Measurements from ENCODE around the gene SLC14A1. TPM values are rescaled to one million over a fixed set of nuclear protein-coding genes. Genes with fewer than 3 reads are reported as not detected.

Gene SLC14A1
- 4.6 and 4.8 TPM in 2 replicates for total RNA-seq (2014; rRNA removed; shearing (Covaris generic))

DNA sequence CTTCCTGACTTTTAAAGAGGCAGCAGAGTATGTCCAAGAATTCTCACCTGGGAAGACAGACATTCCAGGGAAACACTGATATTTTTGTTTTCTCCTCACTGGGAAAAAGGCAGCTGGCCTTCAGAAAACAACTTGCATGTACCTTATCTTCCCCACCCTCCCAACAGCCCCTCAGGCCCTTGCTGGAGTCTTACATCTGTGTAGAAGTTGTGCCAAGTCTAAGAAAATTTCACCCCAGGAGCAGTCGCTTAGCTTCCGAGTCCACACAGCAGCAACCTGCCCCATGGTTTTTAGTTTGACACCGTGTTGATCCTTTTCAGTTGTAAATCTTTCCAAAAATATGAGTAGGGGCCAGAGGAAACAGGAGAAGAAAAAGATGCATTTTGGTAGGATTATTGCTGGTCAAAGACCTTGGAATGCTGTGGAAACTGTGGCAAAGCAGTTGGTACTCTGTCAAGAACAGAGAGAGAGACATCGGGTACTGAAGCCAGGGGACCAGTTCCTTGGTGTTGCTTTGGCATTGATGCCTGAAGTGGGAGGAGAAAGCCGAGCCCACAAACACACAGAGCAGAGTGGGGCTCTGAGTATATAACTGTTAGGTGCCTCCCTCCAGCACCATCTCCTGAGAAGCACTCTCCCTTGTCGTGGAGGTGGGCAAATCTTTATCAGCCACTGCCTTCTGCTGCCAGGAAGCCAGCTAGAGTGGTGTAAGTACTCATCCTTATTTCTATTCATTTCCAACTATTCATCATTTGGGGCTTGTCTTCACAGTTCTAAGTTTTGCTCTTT is at the start of gene SLC14A1:
SLC14A1 (plus strand) TSS at position 615 of the 789 bp plus-strand sequence. CDS start 6,140 bp downstream, outside the sequence.
- DNase-seq (ENCODE audit: low read depth) = no peak

DNA sequence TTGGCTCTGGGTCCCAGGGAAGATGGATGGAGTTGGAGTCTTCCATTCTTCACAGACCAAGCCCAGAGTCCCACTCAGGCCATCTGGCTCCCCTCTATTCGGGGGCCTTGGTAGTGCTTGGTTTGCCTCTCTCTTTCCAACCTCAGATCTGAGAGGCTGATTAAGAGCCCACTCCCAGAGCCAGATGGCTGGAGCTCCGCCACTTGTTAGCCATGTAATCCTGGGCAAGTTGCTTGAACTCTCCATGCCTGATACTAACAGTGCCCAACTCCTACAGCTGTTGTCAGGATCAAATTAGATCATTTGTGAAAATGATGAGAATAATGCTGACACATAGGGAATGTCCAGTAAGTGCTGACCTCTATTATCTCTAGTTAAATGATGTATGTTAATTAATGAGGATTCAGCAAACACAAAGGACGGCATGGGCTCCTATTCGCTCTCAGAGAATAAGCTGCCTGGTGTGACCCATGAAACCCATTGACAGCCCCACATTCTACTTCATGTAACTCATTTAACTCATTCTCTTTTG is 46.6 kb upstream of the SLC14A1 start:
- no peak for DNase-seq (ENCODE audit: low read depth)

DNA sequence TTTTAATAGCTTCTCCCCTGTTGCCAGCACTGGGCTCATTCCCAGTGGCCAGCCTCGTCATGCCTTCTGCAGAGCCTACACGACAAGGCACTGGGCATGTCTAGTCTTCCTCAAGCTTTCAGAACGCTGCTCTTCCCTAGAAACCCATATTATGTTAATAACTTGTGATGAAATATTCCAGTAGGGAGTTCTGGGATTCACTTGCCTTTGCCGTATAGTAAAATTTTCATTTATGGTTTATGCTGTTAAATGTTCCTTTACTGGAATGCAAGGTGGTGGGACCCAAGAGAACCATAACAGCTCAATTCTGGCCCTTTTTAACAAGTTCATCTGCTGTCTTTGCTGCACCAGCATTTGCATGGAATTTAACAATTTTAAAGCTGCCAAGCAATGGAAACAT is 45.5 kb upstream of the SLC14A1 start:
- DNase-seq (ENCODE audit: low read depth) = no peak

DNA sequence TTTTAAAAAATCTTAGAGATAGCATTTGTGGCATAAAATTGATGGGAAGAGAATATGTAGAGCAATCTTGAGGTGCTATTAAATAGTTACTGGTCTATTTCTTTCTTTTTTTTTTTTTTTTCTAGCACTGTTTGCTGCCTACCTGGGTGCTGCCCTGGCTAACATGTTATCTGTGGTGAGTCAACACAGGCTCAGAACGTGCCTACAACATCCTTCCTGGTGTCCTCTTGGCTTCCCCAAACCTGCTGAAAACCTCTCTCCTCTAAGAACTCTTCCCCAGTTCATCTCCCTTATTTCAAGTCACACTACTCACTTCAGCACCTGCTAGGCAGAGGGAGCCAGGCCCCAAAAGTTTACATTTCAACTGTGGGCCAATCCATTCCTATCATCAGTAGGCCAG is 45.1 kb upstream of the SLC14A1 start:
- DNase-seq (ENCODE audit: low read depth) = no peak

DNA sequence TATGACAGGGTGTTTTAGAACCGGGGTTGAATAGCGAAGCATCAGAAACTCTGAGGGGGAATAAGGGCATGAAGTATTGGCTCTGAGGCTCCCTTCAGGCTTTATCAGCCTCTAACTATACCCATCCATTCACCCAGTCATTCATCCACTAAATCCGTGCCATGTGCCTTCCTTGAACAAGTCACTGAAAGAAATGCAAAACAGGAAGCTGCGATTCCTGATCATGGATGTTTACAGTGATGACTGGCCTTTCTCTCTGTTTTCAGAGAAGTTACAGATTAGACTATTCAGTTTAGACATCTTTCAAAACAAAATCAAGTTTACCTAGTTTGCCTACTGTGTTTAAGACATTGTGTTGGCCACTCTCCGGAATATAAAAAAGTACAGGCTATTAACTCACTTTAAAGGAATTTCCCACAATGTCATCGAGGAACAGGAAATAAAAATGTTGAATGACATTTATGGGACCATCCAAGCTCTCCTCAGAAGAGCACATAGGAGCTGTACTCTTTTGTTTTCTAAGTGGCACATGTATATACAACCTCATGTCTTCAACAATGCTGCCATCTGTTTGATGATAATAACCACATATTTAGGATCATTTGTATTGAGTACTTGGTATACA is 43.8 kb upstream of the SLC14A1 start:
- peak; percentile 43 for DNase-seq (ENCODE audit: low read depth)

DNA sequence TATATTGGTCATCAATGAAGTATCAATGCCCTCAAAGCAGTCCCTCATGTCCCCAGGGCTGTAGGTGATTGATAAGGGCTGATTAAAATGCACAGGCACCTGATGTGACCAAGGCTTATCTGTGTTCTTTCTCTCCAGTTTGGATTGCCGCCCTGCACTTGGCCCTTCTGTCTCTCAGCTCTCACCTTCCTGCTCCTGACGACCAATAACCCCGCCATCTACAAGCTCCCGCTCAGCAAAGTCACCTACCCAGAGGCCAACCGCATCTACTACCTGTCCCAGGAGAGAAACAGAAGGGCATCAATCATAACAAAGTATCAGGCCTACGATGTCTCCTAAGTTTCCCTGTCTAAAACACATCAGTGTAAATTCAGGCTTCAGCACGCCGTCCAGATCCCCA is 41.8 kb upstream of the SLC14A1 start:
- no peak for DNase-seq (ENCODE audit: low read depth)

DNA sequence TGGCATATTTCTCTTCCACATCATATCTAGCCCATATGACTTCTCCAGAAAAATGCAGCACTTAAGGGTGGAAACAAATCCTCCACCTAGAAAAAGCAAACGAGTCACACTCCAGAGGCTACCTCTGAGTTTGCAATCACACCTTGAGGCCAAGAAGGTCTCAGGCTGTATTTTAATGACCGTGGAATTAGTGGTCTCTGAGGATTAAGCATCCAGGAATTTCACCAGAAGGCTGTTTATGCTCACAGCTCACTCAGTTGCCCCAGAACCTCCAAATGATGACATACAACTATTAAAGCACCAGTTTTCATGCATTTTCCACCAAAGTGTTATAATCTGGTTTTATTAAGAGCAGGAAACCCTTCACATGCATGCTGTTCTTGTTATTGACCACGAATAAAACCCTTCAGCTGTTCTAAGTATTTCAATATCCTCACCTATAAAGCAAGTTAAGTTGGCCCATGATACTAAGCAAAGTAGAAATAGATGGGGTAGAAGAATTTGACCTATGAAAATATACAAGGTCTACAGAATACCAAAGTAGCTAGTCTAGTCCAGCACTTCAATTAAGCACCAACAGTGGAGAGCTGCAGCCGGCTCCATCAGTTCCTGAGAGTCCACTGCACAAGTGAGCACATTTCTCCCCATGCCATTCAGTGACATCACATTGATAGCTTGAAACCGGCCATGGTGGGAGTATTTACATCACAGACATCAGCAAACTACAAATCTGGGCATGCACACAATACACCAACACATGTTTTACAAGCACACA is 39.5 kb upstream of the SLC14A1 start:
- peak; percentile 36 for DNase-seq (ENCODE audit: low read depth)

DNA sequence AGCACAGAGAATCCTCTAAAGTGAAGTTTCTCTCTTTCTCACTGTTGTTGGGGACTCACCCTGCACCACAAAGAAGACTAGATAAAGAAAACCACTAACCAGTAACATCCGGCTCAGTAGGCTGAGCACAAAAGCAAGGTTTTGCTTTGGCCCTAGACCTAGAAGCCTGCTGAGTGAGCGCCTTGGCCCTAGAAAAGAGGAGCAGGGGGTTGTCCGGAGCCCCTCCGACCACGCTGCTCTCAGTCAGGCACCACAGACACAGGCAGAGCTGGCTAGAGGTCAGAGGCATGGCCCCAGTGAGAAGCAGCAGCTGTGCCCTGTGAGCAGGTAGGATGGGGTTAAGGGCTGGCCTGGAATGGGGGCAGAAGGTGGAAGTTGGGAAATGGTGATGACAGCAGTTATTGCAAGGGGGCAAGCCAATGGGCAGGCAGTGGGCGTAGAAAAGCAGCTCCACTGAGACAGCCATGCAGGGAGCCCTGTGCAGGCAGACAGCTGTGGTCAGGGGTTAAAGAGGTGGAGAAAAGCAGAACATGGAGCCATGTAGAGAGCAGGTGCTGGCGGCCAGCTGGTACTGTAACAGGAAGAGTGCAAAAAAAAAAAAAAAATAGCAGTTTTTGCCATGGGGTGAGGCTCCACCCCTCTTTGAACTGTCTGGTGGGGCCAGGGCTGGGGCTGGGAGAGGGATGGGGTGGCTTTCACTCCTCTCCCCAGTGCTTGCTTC is 36.9 kb upstream of the SLC14A1 start:
- no peak for DNase-seq (ENCODE audit: low read depth)

DNA sequence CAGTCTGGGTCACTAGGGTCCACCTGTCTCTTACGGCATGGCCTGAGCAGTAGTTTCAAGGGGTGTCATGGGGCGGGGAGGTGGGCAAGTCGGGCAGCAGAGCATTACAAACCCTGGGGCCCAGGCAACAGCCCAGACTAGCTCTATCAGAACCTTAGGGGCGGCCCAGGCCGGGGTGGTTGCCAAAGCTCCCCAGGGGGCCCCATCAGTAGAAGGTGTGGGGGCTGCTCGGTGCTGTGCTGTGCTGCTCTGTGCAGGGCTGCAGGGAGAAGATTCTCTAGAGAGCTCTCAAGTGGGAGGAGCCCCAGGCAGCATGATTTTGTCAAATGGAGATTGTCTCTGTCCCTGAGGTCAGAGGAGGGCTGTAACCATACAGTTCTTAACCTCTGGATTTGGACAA is 36.4 kb upstream of the SLC14A1 start:
- no peak for DNase-seq (ENCODE audit: low read depth)

DNA sequence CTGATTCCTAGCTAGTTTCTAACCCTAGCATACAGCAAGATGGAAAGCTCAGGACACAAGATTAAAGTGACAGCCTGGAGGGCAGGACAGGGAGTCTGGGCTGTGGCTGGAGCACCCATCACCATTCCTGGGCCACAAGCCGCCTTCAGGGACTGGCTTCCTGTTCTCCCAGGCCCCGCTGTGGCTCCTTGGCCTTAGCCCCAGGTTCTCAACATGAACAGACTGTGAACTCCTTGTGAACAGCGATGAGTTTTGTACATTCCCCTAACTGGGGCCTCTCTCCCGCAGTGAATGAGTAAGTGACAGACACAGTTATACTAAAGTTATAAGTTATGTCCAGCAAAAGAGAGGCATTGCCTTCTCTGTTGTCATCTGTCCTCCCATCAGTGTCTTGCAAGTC is 35.9 kb upstream of the SLC14A1 start:
- DNase-seq (ENCODE audit: low read depth) = no peak

DNA sequence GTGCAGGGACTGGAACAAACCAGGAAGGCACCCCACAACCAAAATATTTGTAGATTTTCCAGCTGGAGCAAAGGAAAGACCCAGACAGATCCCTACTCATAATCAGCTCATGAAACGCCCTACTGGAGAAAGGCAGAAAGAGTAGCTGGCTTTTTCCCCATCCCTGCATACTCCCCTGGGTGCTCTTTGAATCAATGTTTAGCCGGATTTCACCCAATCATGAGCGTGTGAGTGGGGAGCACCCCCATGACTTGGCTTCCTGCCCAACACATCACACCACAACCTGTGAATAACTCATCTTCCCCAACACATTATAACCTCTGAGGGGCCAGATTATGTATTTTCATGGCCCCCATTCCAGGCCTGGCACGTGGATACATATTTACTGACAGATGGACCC is 35.1 kb upstream of the SLC14A1 start:
- DNase-seq (ENCODE audit: low read depth) = no peak

DNA sequence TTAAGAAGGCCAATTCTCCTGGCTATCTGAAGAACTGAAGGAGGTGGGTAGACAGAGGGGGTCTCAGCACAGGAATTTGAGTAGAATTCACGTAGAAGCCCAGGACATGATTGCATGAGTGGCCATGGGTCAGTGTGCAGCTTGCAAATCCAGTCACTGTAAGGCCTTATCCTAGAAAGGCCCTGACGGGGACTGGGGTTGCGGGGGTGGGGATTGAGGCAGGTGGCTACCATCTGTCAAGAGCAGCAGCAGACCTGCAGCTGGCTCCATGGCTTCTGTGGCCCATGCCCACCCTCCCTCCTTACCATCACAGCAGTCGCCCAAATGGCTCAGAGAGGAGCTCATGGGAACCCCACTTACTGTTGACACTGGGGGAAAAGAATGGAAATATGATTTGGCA is 34.6 kb upstream of the SLC14A1 start:
- DNase-seq (ENCODE audit: low read depth) = no peak

DNA sequence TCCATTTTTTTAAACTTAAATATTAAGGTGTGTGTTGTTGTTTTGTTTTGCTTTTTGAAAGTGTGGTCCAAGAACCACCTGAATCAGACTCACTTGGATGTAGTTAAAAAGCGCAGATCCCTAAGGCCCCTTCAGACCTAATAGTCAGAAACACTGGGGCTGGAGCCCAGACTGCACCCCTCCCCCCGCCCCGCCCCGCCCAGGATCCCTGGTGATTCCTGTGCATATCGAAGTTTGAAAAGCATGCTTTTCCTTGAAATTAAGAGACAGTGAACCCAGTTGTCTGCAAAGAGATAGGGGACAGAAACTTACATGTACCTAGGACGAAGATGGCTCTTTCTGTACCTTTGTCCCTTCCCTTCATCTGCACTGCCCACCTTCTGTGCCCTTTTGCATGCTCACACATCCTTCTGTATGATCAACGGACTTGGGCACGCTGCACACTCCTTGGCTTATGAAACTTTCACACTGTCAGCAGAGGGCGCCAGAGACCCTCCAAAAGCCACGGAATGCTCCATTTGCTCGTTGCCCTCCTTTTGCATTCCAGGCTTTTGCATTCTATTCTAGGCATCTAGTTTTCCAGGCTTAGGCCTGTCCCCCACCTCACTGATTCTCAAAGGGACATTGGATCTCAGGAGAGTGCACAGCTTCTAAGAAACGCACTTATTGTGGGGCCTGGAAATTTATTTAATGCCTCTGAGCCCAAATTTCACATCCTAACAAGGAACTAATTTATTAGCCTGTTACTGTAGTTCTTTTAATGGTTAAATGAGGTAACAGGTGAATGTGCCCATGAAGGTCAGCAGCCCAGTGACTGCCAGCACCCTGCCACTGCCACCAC is 32.8 kb upstream of the SLC14A1 start:
- peak; percentile 75 for DNase-seq (ENCODE audit: low read depth)

DNA sequence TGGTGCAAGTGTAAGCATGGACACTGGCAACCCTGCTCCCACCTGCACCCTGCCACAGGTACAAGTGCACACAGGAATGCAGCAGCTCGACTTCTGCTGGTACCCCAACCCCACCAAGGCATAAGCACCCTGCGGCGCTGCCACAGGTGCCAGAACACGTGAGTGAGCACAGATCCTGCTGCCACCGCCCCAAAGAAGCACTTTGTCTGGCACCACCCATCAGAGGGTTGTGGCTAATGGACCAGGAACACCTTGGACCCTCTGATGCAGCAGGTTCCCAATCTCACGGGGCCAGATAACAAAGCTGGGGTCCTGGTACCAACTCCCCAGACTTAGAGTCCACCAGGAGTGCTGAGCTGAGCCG is 32.2 kb upstream of the SLC14A1 start:
- no peak for DNase-seq (ENCODE audit: low read depth)

DNA sequence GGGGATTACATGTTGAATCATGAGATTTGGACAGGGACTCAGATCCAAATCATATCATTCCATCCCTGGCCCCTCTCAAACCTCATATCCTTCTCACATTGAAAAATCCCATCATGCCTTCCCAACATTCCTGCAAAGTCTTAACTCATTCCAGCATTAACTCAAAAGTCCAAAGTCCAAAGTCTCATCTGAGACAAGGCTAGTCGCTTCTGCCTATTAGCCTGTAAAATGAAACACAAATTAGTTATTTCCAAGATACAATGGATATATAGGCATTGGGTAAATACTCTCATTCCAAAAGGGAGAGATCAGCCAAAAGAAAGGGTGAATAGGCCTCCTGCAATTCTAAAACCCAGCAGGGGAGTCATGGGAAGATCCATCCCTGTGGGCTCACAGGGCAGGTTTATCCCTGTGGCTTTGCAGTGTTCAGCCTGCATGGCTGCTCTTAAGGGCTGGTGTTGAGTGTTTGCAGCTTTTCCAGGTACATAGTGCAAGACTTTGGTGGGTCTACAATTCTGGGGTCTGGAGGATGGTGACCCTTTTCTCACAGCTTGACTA is 21.2 kb upstream of the SLC14A1 start:
- no peak for DNase-seq (ENCODE audit: low read depth)

DNA sequence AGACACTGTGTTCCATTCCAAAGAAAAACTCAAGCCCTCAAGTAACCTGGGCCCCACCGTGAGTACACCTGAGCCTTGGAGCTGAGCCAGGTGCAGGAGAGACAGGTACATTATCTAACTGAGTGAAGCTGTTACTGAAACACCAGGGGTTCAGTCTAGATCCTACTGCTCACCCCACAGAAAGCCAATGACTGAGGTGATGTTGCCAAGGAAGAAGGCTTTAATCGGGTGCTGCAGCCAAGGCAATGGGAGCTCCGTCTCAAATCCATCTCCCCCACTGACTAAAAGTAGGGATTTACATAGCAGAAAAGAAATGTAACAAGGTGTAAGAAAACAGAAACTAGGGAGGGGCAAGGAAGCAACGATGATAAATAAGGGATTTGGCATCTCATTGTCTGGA is 15.2 kb upstream of the SLC14A1 start:
- no peak for DNase-seq (ENCODE audit: low read depth)

DNA sequence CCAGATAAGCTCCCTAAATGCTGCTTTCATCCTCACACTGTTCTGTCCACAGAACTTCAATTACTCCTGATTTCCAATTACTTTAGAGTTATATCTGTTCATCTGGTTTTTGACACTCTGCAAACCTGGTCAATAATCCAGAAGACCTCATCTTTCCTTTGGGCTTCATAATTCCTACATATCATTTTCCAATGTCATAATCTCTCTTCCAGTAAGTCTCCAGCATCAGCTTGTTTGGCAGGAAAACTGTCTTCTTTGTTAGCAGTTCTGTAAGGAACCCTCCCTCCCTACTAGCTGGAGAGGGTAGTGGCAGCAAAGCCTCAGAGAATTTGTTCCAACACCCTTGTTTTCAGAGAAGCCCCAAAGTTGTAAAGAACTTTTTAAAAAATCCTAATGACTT is 11.9 kb upstream of the SLC14A1 start:
- no peak for DNase-seq (ENCODE audit: low read depth)

DNA sequence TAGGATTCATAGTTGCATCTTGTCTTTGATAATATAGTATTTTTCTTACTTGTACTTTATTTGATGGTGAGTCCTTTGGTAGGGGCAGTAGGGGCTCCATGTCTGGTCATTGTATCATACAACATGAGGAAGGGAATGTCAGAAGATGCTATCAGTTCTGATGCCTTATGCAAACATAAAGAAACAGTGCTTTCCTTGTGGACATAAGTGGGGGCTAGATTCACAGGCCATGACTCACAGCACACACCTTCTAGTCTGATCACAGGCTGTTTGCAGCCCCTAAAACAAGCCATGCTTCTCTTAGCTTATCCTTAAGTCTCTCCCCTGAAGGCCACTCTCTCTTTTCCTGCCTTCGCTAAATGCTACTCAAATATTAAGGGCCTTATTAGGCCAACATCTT is 10.7 kb upstream of the SLC14A1 start:
- DNase-seq (ENCODE audit: low read depth) = no peak

DNA sequence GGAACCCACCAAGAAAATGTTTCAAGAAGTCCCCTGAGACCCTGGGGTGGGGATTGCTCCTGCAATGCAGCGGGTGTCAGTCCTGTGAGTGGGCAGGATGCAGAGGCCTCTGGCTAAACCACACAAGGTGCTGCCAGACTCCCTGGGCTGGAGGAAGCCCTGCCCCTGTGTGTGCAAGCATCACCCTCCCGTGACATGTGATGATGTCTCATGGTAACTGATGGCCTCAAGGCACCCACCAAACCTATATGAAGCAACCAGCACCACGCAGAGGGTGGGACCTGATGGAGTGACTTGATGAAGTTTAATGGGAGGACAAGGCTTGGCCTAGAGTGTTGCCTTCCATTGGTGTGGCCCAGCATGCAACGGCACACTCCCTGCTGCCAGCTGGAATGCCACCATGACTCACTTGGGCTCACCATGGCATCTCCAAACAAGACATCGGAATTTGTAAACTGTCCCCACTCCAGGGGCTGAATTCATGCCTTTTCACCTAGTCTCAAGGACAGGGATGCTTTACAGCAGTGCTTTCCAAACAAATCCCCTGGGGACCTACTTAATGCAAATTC is 8.7 kb upstream of the SLC14A1 start:
- DNase-seq (ENCODE audit: low read depth) = peak; percentile 83

DNA sequence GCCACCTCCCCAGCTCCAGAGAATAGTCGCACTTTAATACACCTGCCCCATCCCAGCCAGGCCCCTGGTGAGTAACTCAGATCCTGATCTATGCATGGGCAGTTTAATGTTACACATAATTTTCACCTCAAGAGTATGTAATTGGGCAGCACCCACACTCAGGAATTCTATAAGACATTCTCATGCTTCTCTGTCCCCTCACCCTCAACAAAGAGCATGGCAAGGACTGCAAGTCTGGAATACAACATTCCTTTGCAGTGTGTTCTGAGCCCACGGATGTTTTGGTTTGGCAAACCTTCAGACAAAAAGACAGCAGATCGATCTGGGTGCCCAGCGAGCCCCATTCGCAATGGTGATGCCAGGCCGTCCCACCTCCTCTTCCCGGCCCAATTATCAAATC is 4.9 kb upstream of the SLC14A1 start:
- peak; percentile 13 for DNase-seq (ENCODE audit: low read depth)
